Endothelial cell of hepatic sinusoid (primary cell): ENCODE measurements around the gene IFNA2.

Source experiments
- in situ Hi-C: cut with HindIII; loops from 2 replicates; pipeline ENCODE4 v1.10.0; 2017; ENCODE audit warnings: low sequenced_read_pairs

Gene IFNA2

GRCh38 chr9:21385131-21385670 is at the start of gene IFNA2:
TSS of gene IFNA2 (minus strand) at chr9:21385398. CDS start at chr9:21385329, 69 bp downstream.
- in situ Hi-C loops = no loop called here

- in situ Hi-C loops = loop anchor here (5.0 kb wide), 1 partner anchor 93 kb away; no protein-coding TSS in a partner anchor
Measured at GRCh38 chr9:21435015-21435383, 49.8 kb upstream of the IFNA2 start.

- in situ Hi-C loops = loop anchor here (5.0 kb wide), 1 partner anchor 92 kb away; no protein-coding TSS in a partner anchor
Measured at GRCh38 chr9:21434202-21435014, 49.2 kb upstream of the IFNA2 start.

GRCh38 chr9:21432672-21433425 is 47.7 kb upstream of the IFNA2 start:
- in situ Hi-C loops = no loop called here

GRCh38 chr9:21429191-21429590 is 44.0 kb upstream of the IFNA2 start:
- in situ Hi-C loops = no loop called here

GRCh38 chr9:21428235-21428634 is 43.0 kb upstream of the IFNA2 start:
- in situ Hi-C loops = no loop called here

GRCh38 chr9:21415493-21416267 is 30.5 kb upstream of the IFNA2 start:
- in situ Hi-C loops = no loop called here

GRCh38 chr9:21414220-21414940 is 29.2 kb upstream of the IFNA2 start:
- in situ Hi-C loops = no loop called here

- in situ Hi-C loops = no loop called here
Measured at GRCh38 chr9:21413624-21414023, 28.4 kb upstream of the IFNA2 start.

GRCh38 chr9:21413151-21413550 is 28.0 kb upstream of the IFNA2 start:
- in situ Hi-C loops = no loop called here

- in situ Hi-C loops = no loop called here
Measured at GRCh38 chr9:21412107-21412506, 26.9 kb upstream of the IFNA2 start.

GRCh38 chr9:21408817-21409216 is 23.6 kb upstream of the IFNA2 start, which contains the start of gene IFNA8:
TSS of gene IFNA8 (plus strand) at chr9:21409117. CDS start at chr9:21409177, 60 bp downstream.
- in situ Hi-C loops = no loop called here

GRCh38 chr9:21404146-21404545 is 18.9 kb upstream of the IFNA2 start:
- in situ Hi-C loops = loop anchor here (5.0 kb wide), 1 partner anchor 67 kb away; the partner anchor contains the start of gene KLHL9

GRCh38 chr9:21402386-21403251 is 17.4 kb upstream of the IFNA2 start:
- in situ Hi-C loops = loop anchor here (5.0 kb wide), 1 partner anchor 65 kb away; the partner anchor contains the start of gene KLHL9

- in situ Hi-C loops = loop anchor here (5.0 kb wide), 1 partner anchor 63 kb away; the partner anchor contains the start of gene KLHL9
Measured at GRCh38 chr9:21399956-21400355, 14.8 kb upstream of the IFNA2 start.

GRCh38 chr9:21398955-21399489 is 13.8 kb upstream of the IFNA2 start:
- in situ Hi-C loops = no loop called here

- in situ Hi-C loops = no loop called here
Measured at GRCh38 chr9:21395778-21396717, 10.8 kb upstream of the IFNA2 start.

- in situ Hi-C loops = no loop called here
Measured at GRCh38 chr9:21392270-21392669, 7.1 kb upstream of the IFNA2 start.
